GM20431 (cell line): Measurements from ENCODE around the gene CITED4.

Source experiments
- in situ Hi-C: fragments of 300-500 bp; cut with MseI, MboI; formaldehyde crosslinking; loops from one replicate; pipeline ENCODE4 v1.15.0; 2020; ENCODE audit warnings: low sequenced_read_pairs; ENCODE audit not compliant: unreplicated experiment

The CITED4 gene

DNA sequence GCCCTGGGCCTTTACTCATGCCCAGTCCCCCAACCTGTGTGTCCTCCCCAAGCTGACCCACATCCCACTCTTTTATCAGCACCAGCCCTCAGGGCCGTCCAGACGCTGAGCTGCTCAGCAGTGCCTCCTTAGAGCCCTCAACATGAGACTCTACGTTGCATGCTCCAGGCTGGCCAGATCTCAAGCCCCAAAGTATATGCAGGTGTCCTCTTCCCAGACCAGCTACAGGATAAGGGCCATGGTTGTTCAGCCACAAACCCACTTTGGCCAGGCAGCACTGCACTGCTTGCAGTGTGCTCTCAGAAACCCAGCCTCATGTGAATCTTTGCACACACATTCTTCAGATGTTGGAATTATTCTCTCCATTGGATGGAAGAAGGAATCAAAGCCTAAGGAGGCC, 6.0 kb downstream of the CITED4 start:
- in situ Hi-C loops: no loop called here

DNA sequence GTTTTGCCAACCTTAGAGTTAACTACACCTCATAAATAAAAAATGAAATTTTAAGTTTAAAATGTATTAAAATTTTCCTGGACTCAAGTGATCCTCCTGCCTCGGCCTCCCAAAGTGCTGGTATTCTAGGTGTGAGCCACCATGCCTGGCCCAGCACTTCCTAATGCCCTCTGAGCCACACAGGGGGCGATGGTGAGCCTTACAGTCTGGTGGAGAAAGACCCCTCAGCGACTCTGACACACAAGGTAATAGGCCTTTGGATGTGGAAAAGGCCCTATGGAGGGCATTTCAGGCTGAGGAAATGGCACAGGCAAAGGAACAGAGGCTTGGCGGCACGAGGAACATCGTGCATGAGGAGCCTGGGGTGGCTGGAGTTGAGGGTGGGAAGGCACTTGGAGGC, 6.7 kb downstream of the CITED4 start:
- in situ Hi-C loops: no loop called here

DNA sequence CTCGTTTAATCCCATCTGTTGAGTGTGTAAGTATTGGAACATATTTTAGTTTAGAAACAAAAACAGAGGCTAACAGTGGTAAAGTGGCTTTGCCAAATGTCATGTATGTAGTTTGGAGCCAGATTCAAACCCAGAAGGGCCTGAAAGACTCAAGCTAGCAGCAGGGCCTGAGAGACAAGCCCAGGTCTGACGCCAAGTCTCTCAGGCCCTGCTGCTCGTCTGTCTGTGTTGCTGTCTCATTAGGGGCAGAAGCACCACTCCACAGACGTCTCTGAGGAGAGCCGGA, 8.3 kb downstream of the CITED4 start:
- in situ Hi-C loops: no loop called here

DNA sequence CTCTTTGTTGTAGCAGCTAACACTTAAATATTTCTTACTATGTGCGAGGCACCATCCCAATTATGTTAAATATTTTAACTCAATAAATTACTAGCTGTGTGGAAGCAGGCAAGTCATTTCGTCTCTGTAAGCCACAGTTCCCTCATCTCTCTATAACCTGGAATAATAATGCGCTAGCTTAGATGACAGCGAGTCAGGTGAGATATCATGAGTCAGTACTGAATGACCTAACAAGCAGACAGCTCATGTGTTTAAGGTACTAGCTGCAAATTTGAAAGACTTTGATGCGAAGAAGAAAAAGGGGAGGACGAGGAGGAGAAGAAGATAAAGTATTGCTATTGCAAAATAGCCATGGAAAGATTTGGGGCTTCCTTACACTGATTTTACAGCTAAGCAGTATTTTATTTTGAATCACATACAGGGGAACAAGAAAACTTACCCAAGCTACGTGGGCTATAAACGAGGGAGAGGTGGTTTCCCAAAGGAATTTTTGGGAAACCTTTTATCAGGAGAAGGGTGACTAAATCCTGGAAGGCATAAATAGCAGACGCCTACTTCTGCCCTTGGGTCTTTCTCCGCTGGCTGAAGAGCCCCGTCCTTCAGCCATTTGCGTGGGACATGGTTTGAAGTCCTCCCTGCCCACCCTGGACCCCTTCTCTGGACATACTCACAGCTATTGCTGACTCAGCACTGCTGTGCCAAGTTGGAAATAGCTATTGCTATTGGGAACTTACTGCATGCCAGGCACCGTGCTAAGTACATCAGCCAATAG, 8.9 kb downstream of the CITED4 start:
- in situ Hi-C loops: no loop called here

DNA sequence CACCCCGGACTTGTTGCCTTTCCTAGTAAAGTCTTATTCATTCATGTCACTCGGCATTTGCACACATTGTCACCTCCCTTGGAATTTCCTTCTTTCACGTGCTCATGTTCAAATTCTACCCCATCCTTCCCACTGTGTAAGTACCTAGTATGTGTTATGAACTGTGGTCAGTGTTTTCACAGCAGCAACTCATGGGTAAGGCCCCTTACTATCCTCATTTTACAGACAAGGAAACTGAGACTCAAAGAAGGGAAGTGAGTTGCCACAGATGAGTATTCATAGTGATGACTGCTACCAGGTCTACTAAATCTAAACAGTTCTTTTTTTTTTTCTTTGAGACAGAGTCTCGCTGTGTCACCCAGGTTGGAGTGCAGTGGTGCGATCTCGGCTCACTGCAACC, 10.5 kb downstream of the CITED4 start:
- in situ Hi-C loops: no loop called here

DNA sequence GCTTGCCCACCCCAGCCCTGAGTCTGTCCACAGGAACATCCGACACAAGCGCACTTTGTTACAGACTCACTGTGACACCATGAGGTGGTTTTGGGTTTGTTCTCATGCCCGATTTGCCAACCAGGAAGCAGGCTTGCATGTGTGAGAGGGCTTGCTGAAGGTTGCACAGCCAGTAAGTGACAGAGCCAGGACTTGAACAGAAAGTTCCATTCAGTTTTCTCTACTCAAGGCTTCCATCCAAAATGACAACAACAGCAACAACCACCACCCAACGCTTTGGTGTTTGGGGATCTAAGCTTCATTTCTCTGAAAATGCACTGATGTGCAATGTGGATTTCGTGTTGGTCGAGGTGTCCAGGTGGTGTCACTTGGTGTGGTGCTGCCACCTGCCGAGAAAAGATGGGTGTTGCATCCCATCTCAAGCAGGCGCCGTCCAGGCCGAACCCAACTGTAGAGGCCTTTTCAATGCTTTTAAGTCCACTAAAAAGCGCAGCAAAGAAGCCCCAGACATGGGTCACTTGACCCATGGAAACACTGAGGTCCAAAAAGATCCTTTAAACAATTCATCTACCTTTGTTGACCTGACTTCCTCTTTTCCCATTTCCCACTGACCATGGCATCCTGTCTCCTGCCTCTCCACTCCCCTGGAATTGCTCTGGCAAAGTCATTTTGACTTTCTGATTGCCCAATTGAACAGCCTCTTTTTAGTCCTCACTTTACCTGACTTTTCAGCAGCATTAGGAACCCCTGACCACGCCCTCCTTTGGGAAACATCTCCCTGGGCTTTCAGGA, 12.2 kb downstream of the CITED4 start:
- in situ Hi-C loops: loop anchor here (10.0 kb wide), 1 partner anchor 235 kb away; no protein-coding TSS in a partner anchor

DNA sequence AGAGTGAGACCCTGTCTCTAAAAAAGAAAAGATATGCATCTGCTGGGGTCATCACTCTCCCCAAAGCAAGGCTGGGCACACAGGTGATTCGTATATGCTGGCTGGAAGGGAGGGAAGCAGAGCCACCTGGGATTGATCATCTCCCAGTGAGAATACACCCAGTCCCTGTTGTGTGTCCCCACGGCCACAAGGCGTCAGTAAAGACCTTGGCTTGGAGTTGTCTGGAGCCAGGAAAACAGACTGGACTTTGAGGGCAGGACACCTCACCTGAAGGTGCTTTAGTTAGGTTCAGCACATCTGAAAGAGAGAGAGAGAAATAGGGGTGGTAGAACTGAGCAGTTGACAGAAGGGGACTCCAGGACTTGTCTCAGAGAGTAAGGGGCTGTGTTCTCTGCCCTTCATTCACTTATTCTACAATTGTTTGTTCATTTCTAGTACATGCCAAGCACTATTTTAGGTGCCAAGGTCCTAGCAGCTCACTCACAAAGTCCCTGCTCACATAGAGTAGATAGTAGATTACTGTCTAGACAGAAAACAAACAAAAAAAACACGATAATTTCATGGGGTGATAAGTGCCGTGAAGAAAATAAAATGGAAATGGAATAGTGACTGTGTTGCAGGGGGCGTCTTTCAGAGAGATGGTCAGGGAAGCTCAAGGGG, 13.5 kb downstream of the CITED4 start:
- in situ Hi-C loops: loop anchor here (10.0 kb wide), 1 partner anchor 234 kb away; no protein-coding TSS in a partner anchor

DNA sequence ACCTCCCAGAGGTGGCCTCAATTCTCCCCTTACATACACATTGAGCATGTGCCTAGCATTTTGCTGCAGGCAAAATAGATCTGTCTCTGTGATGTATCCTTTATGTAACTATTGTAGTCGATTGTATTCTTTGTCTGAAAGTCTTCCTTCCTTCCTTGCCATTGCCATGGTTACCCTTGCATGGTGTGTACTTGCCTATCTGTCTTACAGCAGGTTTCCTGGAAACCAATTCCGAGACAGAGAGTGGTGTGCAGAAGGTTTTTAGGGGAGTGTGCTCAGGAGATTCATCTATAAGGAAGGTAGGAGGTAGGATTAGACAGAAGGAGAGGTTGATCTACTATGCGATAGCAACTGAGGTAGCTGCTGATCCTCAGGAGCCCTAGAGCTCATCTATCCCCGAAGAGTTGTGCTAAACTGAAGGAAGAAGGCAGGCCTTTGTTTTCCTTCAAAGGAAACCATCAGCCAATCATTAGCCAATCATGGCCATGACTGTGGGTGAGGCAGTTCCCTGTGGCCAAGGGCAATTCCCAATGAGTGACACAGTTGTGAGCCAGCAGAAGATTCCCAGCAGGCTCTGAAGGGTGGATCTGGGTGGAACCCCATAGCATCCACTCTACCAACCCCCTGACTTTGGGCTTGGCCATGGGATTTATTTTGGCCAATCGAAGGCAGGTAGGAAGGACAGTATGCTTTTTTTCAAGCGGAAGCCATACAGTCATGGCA, 15.0 kb downstream of the CITED4 start:
- in situ Hi-C loops: loop anchor here (10.0 kb wide), 1 partner anchor 232 kb away; no protein-coding TSS in a partner anchor

DNA sequence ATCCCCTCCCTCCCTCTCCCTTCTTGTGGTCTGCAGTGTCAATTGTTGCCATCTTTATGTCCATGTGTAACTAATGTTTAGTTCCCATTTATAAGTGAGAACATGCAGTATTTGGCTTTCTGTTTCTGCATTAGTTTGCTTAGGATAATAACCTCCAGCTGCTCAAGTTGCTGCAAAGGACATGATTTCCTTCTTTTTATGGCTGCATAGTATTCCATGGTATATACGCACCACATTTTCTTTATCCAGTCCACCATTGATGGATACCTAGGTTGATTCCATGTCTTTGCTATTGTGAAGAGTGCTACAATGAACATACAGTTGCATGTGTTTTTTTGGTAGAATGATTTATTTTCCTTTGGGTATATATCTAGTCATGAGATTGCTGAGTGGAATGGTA, 16.3 kb downstream of the CITED4 start:
- in situ Hi-C loops: loop anchor here (10.0 kb wide), 1 partner anchor 231 kb away; no protein-coding TSS in a partner anchor

DNA sequence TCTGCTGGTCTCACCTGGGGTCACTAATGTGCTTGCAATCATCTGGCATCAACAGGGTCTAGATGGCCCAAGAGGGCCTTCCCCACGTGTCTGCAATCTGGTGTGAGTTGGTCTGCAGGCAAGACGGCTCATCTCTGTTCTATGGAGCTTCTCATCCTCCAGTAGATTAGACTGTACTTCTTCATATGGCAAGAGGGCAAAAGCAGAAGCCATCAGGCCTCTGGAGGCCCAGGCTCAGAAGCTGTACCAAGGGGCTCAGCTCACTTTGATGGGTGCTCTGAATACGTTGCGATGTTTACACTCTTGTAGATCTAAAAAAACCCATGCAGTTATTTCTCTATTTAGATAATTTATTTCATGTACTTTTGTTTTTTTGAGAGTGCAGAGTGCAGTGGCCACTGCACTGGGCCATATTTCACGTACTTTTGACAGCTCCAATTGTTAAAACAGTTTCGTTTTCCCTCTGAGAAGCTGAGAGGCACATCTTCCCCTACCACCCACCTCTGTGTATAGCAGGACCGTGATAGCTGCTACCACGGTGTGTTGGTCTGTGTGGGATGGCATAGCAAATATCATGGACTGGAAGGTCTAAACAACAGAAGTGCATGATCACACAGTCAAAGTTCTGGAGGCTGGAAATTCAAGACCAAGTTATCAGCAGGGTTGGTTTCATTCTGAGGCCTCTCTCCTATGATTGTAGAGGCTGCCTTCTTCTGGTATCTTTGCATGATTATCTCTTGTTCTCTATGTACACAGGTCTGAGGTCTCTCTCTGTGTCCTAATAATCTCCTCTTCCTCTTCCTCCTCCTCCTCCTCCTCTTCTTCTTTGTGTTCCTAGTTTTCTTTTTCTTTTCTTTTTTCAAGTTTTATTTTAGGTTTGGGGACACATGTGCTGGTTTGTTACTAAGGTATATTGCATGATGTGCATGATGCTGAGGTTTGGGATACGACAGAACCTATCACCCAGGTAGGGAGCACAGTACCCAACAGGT, 17.0 kb downstream of the CITED4 start:
- in situ Hi-C loops: loop anchor here (10.0 kb wide), 1 partner anchor 230 kb away; no protein-coding TSS in a partner anchor

DNA sequence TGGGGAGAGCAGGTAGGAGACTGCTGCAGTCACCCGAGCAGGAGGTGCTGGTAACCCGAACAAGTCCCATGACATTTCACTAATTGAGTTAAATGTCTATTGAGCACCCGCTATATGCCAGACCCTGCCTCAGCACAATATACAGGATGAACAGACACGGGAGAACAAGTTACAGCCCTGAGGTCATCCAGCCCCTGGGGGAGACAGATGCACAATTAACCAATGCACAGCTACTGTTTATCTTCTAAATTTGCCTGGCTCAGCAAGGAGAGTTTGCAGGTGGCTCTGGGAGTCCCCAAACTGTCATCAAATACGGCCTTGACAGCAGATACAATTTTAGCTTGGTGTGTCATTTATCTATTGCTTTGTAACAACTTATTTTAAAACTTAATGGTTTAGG, 18.1 kb downstream of the CITED4 start:
- in situ Hi-C loops: loop anchor here (10.0 kb wide), 1 partner anchor 229 kb away; no protein-coding TSS in a partner anchor

DNA sequence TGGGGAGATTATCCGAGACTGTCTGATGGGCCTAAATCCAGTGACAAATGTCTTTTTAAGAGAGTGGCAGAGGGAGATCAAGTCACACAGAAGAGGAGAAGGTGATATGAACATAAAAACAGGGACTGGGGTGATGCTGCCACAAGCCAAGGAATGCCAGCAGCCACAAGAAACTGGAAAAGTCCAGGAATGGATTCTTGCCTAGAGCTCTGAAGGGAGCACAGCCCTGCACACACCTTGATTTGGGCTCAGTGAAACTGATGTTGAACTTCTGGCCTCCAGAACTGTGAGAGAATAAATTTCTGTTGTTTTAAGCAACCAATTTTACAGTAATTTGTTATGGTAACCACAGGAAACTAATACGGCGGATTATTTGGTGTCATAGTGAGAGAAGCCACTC, 19.5 kb downstream of the CITED4 start:
- in situ Hi-C loops: loop anchor here (10.0 kb wide), 1 partner anchor 228 kb away; no protein-coding TSS in a partner anchor

DNA sequence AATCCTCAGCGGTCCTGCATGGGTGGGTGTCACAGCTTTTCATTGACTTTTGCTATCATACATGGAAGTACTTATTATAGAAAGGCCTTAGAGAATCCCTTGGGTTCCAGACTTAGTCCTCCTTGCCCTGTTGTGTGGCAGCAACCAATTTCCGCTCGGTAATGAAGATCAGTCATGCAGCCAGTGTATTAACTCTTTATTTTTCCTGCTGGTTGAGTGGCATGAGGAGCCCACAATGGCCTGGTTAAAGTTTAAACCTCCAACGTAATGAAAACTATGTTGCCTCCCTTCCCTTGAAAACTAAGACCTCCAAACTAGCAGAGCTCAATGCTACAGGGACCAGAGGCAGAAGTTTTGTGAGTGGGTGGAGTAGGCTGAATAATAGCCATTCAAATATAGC, 20.0 kb downstream of the CITED4 start:
- in situ Hi-C loops: loop anchor here (10.0 kb wide), 1 partner anchor 227 kb away; no protein-coding TSS in a partner anchor

DNA sequence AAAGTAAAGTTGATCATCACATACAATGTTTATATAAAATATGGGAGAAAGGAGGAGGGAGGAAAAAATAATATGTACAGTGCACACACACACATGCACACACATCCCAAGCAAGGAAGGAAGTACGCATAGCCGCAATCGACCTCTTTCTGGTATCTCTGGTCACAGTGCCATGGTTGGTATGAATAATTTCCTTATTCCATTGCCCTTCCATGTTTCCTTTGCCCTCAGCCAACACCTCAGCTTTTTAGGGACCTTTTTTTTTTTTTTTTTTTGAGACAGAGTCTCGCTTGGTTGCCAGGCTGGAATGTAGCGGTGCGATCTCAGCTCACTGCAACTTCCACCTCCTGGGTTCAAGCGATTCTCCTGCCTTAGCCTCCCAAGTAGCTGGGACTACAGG, 20.6 kb downstream of the CITED4 start:
- in situ Hi-C loops: loop anchor here (10.0 kb wide), 1 partner anchor 227 kb away; no protein-coding TSS in a partner anchor

DNA sequence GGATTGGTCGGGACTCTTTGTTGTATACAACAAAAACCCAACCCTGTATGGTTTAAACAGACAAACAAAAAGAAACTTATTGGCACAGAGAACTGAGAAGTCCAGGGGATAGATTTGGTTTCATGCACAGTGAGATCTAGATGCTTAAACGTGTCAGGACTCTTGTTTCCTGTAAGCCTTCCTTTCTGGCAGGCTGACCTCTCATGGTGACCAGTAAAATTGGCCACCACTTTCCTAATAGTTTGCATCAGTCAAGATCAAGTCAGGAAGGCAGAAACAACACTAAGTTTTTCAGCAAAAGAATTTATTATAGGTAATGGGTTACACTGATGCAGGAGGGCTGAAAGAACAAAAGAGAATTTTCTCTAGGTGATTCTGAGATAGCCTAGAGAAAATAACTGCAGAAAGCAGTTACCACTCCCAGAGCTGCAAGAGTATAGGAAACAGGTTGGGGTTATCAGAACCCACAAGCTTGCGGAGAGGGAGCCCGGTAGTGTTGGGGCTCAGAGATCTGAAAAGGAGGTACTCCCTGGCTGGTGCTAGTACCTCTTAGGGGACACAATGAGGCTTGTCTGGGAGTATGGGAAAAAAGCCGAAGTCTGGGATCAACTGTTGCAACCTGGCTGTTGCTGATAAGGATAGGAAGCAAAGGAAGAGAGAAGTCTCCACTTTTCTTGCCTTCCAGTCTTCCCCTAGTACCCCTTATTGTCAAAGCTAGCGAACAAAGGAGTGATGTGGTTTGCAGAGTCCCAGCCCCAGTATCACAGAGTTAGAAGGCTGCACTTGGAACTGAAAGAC, 21.4 kb downstream of the CITED4 start:
- in situ Hi-C loops: loop anchor here (10.0 kb wide), 1 partner anchor 226 kb away; no protein-coding TSS in a partner anchor

DNA sequence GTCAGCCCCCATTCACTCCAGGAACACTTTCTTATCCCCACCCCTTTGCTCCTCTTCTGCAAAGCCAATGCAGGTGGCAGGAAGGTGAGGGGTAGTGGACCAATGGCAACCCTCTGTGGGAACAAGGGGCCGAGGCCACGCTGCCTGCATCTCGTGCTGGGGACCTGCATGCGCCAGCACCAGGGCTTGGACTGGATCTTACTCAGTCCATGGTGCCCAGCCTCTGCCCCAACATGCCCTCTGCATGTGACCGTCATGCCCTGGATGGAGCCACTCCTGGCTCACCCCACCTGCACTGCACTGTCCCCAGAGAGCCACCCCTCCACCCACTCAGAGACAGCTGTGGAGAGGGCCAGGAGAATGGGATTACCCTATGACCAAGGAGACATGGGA, 22.2 kb downstream of the CITED4 start:
- in situ Hi-C loops: loop anchor here (10.0 kb wide), 1 partner anchor 225 kb away; no protein-coding TSS in a partner anchor

DNA sequence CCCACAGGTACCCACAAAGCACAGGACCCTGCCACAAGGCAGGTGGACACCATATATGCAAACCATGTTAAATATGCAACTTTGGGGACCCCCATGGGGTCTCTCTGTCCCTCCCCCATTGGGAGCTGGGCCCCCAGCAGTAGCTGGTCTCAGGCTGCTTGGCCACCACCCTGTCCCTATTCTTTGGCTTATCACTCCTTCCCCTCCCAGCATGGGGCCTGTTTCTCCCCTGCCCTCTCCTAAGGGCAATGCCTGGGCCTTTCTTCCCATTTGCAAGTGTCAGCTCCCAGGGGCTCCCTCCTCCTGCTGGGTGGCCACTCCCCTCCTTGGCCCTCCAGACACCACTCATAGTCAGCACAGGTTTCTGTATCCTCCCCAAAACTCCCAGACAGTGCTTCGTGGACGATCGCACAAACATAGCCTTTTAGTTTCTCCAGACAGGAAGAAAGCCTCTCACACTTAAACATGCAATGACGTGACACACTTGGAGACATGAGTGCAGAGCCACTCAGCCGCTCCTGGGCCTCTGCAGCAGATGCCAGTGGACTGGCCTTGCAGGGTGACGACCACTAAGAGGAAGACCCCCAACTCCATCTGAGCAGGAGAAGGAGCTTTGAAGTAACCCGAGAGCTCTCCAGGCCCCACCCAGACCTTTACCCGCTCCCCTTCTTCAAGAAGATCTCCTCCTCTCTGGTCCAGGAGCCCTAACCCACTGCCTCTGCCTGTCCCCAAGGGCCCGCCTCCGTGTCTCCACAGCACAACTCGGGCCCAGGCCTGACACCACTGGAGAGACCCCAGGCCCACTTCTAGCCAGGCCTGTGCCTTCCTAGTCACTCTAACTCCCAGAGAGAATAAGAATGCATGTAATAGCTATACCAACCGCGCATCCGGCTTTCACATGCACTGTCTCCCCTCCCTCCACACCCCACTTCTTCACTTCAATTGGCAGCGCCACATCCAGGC, 22.9 kb downstream of the CITED4 start:
- in situ Hi-C loops: no loop called here
